HL-60/S4 treated with retinoic acid at 250 ng/mL for 4 days and 3 days (cell line): ENCODE measurements around the gene UNC5CL.
"Not testable (repeated sequence)": the region's sequence is repeated elsewhere in the genome, so short reads cannot be mapped to it uniquely, and the experiment has no call there.

Experiments used
- in situ Hi-C: fragments of 300-500 bp; cut with MboI; formaldehyde crosslinking; loops from 2 replicates; pipeline ENCODE4 v1.7.0; 2022; ENCODE audit warnings: low sequenced_read_pairs

The UNC5CL gene

GRCh38 chr6:41013466-41014153, 25.4 kb downstream of the UNC5CL start:
- in situ Hi-C loops, result no loop called here

- in situ Hi-C loops, result no loop called here
These were observed 27.3 kb downstream of the UNC5CL start for GRCh38 chr6:41011673-41012072.

- in situ Hi-C loops, result no loop called here
These were observed 29.4 kb downstream of the UNC5CL start for GRCh38 chr6:41009669-41010068.

- in situ Hi-C loops, result no loop called here
These were observed 31.0 kb downstream of the UNC5CL start for GRCh38 chr6:41008011-41008410.

GRCh38 chr6:41006980-41007379, 32.0 kb downstream of the UNC5CL start:
- in situ Hi-C loops, result not testable (repeated sequence)

GRCh38 chr6:41006217-41006616, 32.8 kb downstream of the UNC5CL start:
- in situ Hi-C loops, result not testable (repeated sequence)

- in situ Hi-C loops, result no loop called here
These were observed 36.9 kb downstream of the UNC5CL start for GRCh38 chr6:41002168-41002567.

GRCh38 chr6:41000248-41000647, 38.8 kb downstream of the UNC5CL start:
- in situ Hi-C loops, result no loop called here

GRCh38 chr6:40999569-40999968, 39.5 kb downstream of the UNC5CL start:
- in situ Hi-C loops, result no loop called here

- in situ Hi-C loops, result no loop called here
These were observed 40.4 kb downstream of the UNC5CL start for GRCh38 chr6:40998661-40999060.

- in situ Hi-C loops, result no loop called here
These were observed 41.6 kb downstream of the UNC5CL start for GRCh38 chr6:40997234-40997957.

- in situ Hi-C loops, result no loop called here
These were observed 42.3 kb downstream of the UNC5CL start for GRCh38 chr6:40996591-40997233.

GRCh38 chr6:40992746-40993145, 46.3 kb downstream of the UNC5CL start:
- in situ Hi-C loops, result no loop called here

- in situ Hi-C loops, result no loop called here
These were observed 48.7 kb downstream of the UNC5CL start for GRCh38 chr6:40990301-40990700.

GRCh38 chr6:40989204-40990169, 49.5 kb downstream of the UNC5CL start:
- in situ Hi-C loops, result no loop called here

- in situ Hi-C loops, result no loop called here
These were observed 50.4 kb downstream of the UNC5CL start for GRCh38 chr6:40988634-40989033.

- in situ Hi-C loops, result no loop called here
These were observed 51.9 kb downstream of the UNC5CL start for GRCh38 chr6:40986921-40987819.

GRCh38 chr6:40986364-40986763, 52.7 kb downstream of the UNC5CL start:
- in situ Hi-C loops, result no loop called here

GRCh38 chr6:40983752-40984151, 55.3 kb downstream of the UNC5CL start:
- in situ Hi-C loops, result no loop called here

GRCh38 chr6:40982917-40983316, 56.1 kb downstream of the UNC5CL start:
- in situ Hi-C loops, result no loop called here
